ENCODE data around the gene LRMDA.

Gene LRMDA

DNA sequence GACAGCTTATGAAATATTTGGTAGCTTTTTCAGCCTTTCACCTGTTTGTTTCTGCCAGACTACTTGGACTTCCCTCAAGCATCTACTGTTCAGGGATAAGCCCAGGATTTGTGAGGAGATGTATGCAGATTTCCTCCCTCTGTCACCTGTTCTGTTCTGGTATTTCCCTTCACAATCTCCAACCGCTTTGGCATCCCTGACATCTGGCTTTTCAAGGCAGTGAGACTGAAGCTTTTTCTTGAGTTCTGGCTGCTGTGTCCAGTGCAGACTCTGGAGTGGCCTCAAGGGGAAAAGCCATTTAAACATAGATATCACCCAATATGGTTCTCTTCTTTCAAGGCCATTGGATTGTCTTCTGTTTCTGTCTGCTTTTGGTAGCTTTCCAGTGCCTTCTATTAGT, 369.7 kb downstream of the LRMDA start:
- in situ Hi-C loops (cut with MboI; ENCODE audit: low sequenced_read_pairs) = no loop called here

DNA sequence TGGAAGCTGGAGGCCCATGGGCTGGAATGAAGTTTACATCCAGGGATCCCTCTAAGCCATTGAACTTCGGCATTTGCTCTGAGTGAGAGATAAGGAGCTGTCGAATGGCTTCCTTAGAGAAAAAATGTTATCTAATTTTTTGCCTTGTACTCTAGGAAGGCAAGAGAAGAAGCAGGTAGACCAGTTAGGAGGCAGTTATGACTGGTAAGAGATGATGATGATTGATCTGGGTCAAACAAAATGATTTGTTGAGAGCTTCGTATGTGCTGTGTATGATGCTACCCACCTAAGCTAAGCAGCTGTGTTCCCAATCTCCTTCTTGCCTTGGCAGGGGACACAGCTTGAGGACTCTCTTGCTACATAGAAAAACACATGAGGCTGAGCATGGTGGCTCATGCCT, 370.2 kb downstream of the LRMDA start:
- in situ Hi-C loops (cut with MboI; ENCODE audit: low sequenced_read_pairs) = no loop called here

GRCh38 chr10:75803121-75803520, 371.7 kb downstream of the LRMDA start:
- in situ Hi-C loops (cut with MboI; ENCODE audit: low sequenced_read_pairs) = no loop called here

DNA sequence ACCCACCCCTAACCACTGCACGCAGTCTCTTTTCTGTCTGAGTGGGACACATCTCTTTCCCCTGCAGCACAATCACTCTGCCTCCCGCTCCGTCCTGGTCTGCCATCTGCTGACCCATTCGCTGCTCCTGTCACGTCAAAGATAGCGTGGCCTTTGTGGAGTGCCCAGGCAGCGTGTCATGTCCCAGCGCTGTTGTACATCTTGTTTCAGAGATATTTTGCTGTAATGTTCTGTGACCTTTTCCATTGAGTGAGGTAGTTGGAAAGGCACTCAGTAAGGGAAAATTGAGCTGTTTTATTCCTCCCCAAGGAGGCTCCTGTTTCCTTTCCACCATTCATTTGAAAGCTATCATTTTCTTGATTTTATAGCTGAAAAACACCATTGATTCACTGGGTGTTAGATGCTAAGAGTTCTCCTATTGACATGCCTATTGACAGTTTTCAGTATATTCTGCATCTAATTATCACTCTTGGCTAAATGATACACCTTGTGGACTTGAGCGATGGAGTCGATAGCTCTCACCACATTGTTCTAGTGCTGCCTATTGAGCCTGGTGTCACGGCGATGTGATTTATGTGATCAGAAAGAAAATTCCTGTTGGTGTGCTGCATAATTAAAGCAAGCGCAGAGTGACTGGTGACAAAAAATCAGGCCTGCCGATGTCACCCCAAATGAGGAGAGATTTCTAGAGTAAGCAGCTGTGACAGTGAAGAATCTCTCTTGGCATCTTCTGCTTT, 372.6 kb downstream of the LRMDA start:
- in situ Hi-C loops (cut with MboI; ENCODE audit: low sequenced_read_pairs) = no loop called here

- in situ Hi-C loops (cut with MboI; ENCODE audit: low sequenced_read_pairs) = no loop called here
These were observed 374.8 kb downstream of the LRMDA start for GRCh38 chr10:75806186-75806585.

DNA sequence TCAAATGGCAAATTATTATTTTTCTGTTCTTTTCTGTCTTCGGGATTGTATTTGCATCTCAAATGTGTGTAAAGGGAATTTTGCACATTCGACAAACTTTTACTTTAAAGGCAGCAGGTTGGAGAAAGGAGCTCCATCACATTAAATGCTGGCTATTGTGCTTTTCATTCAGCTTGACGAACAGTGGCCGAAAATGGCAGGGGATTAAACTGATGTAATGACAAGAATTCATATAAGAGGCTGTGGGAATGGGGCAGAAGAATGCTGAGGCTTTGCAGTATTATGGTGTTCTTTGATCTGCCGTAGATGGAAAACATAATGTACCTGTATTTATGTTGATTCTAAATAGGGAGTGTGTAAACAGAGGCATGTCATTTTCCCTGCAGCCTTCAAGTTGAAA, 376.0 kb downstream of the LRMDA start:
- in situ Hi-C loops (cut with MboI; ENCODE audit: low sequenced_read_pairs) = no loop called here

DNA sequence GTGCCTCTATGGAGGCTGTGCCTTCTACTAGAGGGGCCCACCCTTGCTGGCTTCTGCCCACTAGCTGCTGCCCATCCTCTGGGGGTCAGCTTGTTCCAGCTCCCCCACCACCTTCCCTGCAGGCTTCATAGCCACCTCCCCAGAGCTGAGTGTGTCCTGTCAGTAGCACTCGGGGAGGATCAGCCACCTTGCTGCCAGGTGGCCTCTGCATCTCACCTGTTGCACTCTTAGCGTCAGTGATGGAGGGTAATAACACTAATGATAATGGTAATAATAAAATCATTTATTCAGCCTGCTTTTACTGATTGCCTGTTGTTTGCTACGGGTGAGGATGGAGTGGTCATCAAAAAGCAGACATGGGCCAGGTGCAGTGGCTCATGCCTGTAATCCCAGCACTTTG, 377.6 kb downstream of the LRMDA start:
- in situ Hi-C loops (cut with MboI; ENCODE audit: low sequenced_read_pairs) = no loop called here

- in situ Hi-C loops (cut with MboI; ENCODE audit: low sequenced_read_pairs) = no loop called here
These were observed 382.6 kb downstream of the LRMDA start for GRCh38 chr10:75814014-75814413.

GRCh38 chr10:75815066-75815465, 383.6 kb downstream of the LRMDA start:
- in situ Hi-C loops (cut with MboI; ENCODE audit: low sequenced_read_pairs) = no loop called here

- in situ Hi-C loops (cut with MboI; ENCODE audit: low sequenced_read_pairs) = no loop called here
These were observed 385.8 kb downstream of the LRMDA start for GRCh38 chr10:75817198-75817597.

- in situ Hi-C loops (cut with MboI; ENCODE audit: low sequenced_read_pairs) = no loop called here
These were observed 387.1 kb downstream of the LRMDA start for GRCh38 chr10:75818552-75818951.

DNA sequence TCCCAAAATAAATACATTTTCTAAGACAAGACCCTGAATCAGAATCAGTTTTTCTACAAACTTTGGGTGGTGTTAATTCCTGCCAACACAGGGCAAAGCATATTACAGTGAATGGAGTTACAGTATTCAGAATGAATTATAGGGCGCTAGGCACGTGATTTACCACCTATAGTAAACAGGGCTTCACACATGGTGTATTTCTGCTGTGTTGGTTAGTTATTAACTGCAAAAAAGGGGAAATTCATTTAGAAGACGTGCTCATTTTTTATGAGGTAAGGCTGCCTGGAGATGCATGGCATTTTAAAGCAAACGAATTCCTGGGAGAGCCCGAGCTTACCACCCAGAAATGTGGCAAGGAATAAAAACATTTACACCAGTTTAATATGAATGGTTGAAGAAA, 393.8 kb downstream of the LRMDA start:
- in situ Hi-C loops (cut with MboI; ENCODE audit: low sequenced_read_pairs) = no loop called here

DNA sequence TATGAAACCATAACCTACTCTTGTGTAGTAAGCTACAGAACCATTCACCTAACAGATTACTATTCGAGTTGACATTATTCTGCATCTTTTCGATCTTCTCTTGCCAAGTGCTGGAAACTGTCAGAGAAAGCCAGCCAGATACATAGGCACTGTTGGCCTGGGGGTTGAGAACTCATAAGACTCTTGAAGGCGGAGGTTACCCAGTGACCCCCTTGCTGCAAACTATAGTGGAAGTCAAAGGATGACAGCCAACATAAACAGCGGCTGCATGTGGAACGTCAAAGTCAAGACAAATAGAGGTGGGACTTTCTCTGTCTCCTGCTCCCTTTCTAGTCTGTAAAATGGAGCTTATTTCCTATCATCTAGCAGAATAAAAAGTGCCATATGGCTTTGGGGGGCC, 394.2 kb downstream of the LRMDA start:
- in situ Hi-C loops (cut with MboI; ENCODE audit: low sequenced_read_pairs) = no loop called here

DNA sequence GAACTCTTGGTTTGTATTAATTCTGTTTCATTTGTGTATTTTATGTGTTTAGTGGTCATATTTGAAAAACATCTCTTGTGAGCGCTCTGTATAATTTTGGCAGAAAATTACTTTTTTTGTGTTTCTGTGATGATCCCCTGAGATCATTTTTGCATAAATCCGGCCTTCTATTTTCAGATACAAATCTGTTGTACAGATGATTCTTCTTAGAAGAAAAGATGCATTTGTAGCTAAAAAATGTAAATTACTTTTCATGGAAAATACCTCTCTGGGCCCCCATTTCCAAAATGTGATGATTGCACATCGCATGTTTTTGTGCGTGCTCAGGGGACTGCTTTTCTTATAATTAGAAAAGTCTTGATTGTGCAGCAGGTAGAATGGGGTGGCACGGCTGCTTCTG, 395.4 kb downstream of the LRMDA start:
- in situ Hi-C loops (cut with MboI; ENCODE audit: low sequenced_read_pairs) = no loop called here

GRCh38 chr10:75827587-75828021, 396.2 kb downstream of the LRMDA start:
- in situ Hi-C loops (cut with MboI; ENCODE audit: low sequenced_read_pairs) = no loop called here

GRCh38 chr10:75828413-75828812, 397.0 kb downstream of the LRMDA start:
- in situ Hi-C loops (cut with MboI; ENCODE audit: low sequenced_read_pairs) = no loop called here

DNA sequence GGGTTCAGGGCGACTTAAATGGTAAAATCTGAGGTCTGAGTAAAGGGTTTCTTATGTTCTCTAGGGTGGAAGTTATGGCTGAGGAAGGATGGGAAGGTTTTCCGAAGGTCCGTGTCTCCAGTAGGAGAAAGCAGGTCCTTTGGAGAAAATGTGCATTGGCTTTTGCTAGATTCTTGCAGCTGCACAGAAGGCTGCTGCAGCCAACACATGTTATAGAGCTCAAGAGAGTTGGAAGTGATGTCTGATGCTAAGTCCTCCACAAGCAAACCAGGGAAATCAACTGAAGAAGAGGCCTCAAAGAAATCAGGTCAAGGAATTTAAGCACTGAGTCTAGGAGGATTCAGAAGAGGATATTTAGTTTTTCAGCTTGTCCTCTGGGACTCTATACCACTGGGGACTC, 404.6 kb downstream of the LRMDA start:
- in situ Hi-C loops (cut with MboI; ENCODE audit: low sequenced_read_pairs) = no loop called here

GRCh38 chr10:75838486-75838885, 407.1 kb downstream of the LRMDA start:
- in situ Hi-C loops (cut with MboI; ENCODE audit: low sequenced_read_pairs) = no loop called here

- in situ Hi-C loops (cut with MboI; ENCODE audit: low sequenced_read_pairs) = no loop called here
These were observed 407.6 kb downstream of the LRMDA start for GRCh38 chr10:75839020-75839419.

DNA sequence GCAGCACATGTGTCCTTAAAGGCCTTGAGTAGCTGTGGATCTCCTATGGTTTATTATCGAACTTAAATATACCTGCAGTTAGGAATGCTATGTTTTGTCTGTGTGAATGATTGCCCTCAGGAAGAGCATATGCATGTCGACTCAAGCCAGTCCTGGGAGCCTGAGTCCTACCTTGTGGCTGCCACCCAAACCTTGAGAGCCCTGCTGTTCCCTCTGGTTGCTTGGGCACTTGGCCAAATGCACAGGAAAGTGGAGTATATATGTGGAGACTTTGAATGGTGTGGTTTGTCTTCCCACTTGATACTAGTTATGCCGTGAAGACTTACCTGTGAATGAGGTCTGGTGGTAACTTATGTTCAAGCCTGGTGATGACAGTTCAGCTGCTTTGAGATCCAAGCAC, 409.8 kb downstream of the LRMDA start:
- in situ Hi-C loops (cut with MboI; ENCODE audit: low sequenced_read_pairs) = no loop called here

DNA sequence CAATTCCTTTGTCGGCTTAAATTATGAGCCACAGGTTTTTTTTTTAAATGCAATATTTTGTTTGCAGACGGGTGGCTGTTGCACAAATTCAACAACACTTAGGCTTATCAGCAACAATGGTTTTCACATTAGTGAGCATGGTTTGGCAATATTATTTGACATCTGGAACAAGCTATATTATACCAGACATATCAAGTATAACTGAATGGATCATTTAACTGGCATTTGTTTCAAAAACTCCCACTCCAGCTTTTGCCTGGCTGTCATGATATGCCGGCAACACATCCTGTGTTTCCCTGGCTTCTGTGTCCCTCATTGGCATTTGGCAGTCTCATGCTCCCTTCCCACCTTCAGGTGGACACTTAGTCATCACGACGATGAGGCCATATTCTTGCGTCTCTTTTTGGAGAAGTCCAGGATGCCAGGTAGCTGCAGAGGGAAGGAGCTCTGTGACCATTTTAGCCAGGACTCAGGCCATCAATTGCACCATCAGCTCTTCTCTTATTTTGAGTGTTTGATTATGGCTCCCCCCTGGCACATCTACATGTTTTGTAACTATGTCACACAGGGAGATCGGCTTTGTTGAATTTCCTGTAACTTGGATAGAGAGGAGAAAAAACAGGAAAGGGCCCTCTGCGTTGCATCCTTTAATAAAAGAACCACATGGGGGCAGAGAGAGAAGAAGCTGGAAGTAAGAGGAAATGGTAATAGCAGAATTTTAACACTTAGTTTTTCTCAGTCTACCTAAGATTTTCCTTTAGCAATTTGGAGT, 413.9 kb downstream of the LRMDA start:
- in situ Hi-C loops (cut with MboI; ENCODE audit: low sequenced_read_pairs) = no loop called here

DNA sequence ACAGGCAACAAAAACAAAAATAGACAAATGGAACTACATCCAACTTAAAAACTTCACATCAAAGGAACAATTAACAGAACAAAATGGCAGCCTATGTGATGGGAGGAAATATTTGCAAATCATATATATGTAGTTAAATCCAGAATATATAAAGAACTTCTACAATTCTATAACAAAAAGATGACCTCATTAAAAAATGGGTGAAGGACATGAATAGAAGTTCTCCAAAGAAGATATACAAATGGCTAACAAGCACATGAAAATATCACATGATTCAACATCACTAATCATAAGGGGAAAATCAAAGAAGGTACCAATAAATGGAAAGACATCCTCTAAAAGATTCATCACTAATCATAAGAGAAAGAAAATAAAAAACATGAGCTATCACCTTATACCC, 416.1 kb downstream of the LRMDA start:
- in situ Hi-C loops (cut with MboI; ENCODE audit: low sequenced_read_pairs) = no loop called here
